Fibroblast of mammary gland (primary cell): ENCODE data around the gene TUBB3.

ENCODE experiments used
- DNase-seq: peaks from one replicate; pipeline ENCODE4 v3.0.0-alpha.2; 2010; ENCODE audit warnings: low read depth
- H3K4me3 ChIP-seq: 2 replicates; pipeline ENCODE4 v1.5.1; 2011; ENCODE audit warnings: low read depth, mild to moderate bottlenecking, low read length, moderate library complexity; ENCODE audit not compliant: control insufficient read depth
- TF ChIP-seq, protein P1 (sequence below): conservative IDR thresholded peaks from 2 replicates; pipeline ENCODE4 v1.5.1; 2011; ENCODE audit warnings: low read depth, low read length, inconsistent platforms; ENCODE audit not compliant: control insufficient read depth, insufficient read depth

TUBB3 gene

GRCh38 chr16:89936034-89936433, 12.9 kb downstream of the TUBB3 start:
- DNase-seq = no peak
- TF ChIP-seq, protein P1, sequence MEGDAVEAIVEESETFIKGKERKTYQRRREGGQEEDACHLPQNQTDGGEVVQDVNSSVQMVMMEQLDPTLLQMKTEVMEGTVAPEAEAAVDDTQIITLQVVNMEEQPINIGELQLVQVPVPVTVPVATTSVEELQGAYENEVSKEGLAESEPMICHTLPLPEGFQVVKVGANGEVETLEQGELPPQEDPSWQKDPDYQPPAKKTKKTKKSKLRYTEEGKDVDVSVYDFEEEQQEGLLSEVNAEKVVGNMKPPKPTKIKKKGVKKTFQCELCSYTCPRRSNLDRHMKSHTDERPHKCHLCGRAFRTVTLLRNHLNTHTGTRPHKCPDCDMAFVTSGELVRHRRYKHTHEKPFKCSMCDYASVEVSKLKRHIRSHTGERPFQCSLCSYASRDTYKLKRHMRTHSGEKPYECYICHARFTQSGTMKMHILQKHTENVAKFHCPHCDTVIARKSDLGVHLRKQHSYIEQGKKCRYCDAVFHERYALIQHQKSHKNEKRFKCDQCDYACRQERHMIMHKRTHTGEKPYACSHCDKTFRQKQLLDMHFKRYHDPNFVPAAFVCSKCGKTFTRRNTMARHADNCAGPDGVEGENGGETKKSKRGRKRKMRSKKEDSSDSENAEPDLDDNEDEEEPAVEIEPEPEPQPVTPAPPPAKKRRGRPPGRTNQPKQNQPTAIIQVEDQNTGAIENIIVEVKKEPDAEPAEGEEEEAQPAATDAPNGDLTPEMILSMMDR = no peak
- no peak overlapping the region for H3K4me3 ChIP-seq

DNA sequence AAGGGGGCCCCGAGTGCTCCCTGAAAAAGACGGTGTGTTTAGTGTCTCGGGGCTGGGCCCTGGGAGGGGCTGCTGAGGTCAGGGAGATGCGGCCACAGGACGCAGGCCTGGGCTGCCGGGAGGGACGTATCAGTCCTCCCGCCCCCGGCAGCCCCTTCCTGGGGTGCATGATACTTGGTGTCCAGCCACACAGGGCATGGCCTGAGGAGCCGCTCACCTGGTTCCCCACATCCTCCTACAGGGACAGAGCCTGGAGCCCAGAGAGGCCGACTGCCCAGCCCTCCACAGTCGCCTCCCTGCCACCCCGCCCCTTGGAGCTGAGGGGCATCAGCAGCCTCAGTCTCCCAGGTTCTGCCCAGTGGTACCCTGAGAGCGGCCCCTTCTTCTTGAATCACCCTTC, 13.4 kb downstream of the TUBB3 start:
- TF ChIP-seq, protein P1 = no peak
- H3K4me3 ChIP-seq = no peak overlapping the region
- DNase-seq = no peak

DNA sequence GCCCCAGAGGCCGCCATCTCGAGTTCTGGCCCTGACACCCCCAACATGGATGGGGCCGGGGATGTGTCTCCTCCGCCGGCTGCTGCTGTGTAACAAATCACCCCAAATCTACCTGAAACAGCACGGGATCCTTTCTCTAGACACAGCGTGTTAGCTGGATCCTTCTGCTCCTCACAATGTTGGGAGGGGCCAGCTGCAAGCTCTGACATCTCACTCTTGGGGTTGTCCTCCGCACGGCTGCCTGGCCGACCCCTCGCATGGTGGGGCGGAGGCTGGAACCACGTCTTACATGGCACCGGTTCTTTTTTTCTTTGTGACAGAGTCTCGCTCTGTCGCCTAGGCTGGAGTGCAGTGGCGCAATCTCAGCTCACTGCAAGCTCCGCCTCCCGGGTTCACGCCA, 13.8 kb downstream of the TUBB3 start:
- no peak overlapping the region for H3K4me3 ChIP-seq
- TF ChIP-seq, protein P1 = no peak
- DNase-seq = no peak

DNA sequence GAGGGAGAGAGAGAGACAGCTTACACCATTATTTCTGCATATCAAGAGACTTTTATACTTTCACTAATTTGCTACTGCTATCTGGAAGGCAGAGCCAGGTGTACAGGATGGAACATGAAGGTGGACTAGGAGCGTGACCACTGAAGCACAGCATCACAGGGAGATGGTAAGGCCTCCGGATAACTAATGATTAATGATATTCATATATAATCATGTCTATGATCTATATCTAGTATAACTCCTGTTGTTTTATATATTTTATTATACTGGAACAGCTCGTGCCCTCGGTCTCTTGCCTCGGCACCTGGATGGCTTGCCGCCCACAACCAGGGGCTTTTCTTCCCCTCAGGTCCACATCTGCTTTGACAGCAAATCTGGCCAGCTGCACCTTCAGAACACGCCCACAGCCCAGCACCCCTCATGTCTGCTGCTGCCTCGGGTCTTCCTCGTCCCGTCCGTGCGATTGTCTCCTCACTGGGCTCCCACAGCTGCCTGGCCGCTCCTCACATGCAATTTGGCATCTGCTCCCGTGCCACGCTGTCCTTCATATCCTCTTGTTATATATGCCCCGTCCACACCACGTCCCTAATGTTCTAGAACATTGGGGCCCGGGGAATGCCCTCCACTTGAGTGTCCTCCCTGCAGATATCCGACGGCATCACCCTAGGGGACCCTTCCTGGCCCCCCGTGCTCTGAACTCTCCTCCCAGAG, 15.2 kb downstream of the TUBB3 start:
- DNase-seq = no peak

DNA sequence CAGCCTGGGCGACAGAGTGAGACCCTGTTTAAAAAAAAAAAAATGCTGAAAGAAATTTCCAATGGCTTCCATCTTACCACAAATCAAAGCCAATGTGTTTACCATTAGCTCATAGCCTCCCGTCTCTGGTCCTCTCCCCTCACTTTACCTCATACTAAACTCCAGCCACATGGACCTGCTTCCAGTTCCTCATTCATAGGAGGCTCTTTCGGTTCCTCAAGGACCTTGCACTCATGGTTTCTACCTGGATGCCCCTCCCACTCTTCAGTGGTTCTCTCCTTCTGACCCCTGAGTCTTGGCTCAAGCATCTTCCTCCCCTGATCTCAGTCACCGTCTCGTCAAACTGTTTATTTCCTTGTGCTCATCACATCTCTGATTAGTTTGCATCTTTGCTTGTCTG, 21.6 kb downstream of the TUBB3 start:
- TF ChIP-seq, protein P1 = no peak
- no peak overlapping the region for H3K4me3 ChIP-seq
- DNase-seq = no peak

More for the DNA sequence above, 15.2 kb downstream of the TUBB3 start:
- H3K4me3 ChIP-seq = no peak overlapping the region
- TF ChIP-seq, protein P1 = no peak

DNA sequence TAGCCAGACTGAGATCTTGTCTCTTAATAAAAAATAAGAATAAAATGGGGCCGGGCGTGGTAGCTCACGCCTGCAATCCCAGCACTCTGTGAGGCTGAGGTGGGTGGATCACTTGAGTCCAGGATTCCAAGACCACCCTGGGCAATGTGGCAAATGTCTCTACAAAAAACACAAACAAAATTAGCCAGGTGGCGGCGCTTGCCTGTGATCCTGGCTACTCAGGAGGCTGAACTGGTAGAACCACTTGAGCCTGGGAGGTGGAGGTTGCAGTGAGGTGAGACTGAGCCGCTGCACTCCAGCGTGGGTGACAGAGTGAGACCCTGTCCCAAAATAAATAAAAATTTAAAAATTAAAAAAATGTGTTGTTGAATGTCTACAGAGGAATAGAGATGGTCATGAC, 22.5 kb downstream of the TUBB3 start:
- H3K4me3 ChIP-seq = no peak overlapping the region
- no peak for DNase-seq
- TF ChIP-seq, protein P1 = no peak
